ENCODE data around the gene ASPDH.

ASPDH gene

GRCh38 chr19:50513746-50514345 is at the start of gene ASPDH:
ASPDH (minus strand) TSS chr19:50513913; CDS start chr19:50513823, 90 bp downstream.
- DNase-seq (ENCODE audit: low read depth), result no peak

GRCh38 chr19:50562996-50563395 is 49.3 kb upstream of the ASPDH start:
- DNase-seq (ENCODE audit: low read depth), result no peak

DNA sequence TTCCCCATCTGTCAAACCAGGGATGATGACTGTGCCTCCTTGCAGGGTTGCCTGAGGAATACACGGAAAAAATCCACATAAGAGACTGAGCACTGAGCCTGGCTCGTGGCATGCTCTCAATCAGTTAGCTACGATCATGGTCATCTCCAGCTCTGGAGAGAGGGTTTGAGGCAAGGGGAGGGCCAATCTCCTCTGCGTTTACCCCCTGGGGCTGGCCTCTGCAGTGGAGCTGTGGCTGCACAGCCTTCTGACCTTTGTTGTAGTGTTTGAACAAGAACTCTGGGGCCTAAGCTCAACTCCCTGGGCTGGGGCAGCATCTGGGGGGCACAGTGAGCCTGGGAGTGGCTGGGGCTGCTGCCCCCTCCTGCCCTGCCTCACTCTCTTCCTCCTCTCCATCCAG is 48.6 kb upstream of the ASPDH start:
- DNase-seq (ENCODE audit: low read depth), result no peak

DNA sequence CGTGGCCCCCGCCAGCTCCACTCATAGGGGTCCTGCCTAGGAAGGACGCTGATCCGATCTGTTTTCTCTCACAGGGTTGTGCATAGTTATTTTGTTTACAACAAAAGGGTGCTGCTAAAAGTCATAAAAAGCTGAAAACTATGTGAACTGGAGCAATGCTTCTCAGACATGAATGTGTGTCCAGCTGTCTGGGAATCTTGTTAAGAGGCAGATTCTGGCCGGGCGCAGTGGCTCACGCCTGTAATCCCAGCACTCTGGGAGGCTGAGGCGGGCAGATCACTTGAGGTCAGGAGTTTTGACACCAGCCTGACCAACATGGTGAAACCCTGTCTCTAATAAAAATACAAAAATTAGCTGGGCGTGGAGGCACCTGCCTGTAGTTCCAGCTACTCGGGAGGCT is 45.9 kb upstream of the ASPDH start:
- no peak for DNase-seq (ENCODE audit: low read depth)

DNA sequence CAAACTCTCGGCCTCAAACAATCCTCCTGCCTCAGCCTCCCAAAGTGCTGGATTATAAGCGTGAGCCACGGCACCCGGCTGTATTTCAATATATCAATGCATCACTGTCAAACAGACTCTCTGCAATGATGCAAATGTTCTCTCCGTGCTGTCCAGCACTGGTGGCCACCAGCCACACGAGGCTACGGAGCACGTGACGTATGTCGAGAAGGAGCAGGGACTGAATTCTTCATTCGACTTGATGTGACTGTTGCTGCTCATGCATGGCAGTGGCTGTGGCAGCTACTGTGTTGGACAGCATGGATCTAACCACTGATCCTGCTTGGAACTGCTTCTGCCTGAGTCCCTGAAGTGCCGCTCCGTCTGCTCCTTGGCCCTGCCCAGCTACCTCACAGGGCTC is 44.7 kb upstream of the ASPDH start:
- no peak for DNase-seq (ENCODE audit: low read depth)

DNA sequence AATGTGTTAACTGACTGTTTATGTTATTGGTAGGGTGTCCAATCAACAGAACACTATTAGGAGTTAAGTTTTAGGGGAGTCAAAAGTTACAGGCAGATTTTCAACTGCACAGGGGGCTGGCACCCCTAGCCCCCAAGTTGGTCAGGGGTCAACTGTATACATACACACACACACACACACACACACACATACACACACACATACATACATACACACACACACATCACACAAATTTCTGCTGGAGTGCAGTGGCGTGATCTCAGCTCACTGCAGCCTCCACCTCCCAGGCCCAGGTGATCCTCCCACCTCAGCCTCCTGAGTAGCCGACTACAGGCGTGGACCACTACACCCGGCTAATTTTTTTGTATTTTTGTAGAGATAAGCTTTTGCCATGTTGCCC is 44.3 kb upstream of the ASPDH start:
- DNase-seq (ENCODE audit: low read depth), result no peak

- no peak for DNase-seq (ENCODE audit: low read depth)
These were observed 43.4 kb upstream of the ASPDH start for GRCh38 chr19:50557009-50557613.

GRCh38 chr19:50556282-50557008 is 42.7 kb upstream of the ASPDH start:
- DNase-seq (ENCODE audit: low read depth), result peak; percentile 66

GRCh38 chr19:50555450-50556281 is 42.0 kb upstream of the ASPDH start:
- no peak for DNase-seq (ENCODE audit: low read depth)

DNA sequence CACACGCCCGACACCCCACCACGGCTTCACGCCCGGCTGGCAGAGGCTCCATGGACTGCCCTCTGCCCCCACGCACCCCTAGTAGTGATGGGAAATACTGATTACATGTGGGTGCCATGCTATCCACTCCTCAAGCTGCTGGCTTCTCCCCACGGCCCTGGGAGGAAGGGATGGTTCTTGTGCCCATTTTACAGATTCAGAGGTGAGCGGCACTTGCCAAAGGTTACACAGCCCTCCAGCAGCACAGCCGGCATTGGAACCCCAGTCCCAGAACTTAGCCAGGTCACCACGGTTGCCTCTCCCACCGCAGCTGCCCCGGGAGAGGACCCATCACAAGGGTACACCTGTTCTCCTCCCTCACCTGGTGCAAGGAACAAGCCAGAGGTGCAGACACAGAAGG is 41.3 kb upstream of the ASPDH start:
- no peak for DNase-seq (ENCODE audit: low read depth)

DNA sequence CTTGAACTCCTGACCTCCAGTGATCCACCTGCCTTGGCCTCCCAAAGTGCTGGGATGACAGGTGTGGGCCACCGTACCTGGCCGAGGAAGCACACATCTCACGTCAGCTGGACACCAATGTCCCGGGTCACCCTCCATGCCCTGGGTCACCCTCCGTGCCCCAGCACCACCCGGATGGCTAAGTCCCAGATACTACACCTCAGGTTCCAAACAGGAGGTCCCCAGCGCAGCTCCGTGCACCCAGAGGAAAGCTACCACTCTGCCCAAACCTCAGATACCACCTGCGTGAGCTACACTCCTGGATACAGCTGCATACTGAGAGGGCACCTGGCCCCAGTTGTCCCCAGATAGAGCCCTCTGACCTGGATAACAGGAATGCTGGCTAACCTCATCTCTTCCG is 40.5 kb upstream of the ASPDH start:
- DNase-seq (ENCODE audit: low read depth), result no peak

- DNase-seq (ENCODE audit: low read depth), result no peak
These were observed 39.5 kb upstream of the ASPDH start for GRCh38 chr19:50553134-50553703.

DNA sequence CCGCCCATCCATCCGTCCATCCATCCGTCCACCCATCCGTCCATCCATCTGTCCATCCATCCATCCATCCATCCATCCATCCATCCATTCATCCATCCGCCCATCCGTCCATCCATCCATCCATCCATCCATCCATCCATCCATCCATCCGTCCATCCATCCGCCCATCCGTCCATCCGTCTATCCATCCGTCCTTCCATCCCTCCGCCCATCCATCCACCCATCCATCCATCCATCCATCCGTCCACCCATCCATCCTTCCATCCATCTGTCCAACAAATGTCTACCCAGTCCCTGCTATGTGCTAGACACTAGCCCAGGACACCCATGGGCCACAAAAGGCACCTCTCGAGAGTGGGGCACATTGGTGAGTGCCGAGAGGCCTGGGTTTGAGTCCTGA is 38.8 kb upstream of the ASPDH start:
- no peak for DNase-seq (ENCODE audit: low read depth)

- DNase-seq (ENCODE audit: low read depth), result no peak
These were observed 38.0 kb upstream of the ASPDH start for GRCh38 chr19:50551715-50552187.

DNA sequence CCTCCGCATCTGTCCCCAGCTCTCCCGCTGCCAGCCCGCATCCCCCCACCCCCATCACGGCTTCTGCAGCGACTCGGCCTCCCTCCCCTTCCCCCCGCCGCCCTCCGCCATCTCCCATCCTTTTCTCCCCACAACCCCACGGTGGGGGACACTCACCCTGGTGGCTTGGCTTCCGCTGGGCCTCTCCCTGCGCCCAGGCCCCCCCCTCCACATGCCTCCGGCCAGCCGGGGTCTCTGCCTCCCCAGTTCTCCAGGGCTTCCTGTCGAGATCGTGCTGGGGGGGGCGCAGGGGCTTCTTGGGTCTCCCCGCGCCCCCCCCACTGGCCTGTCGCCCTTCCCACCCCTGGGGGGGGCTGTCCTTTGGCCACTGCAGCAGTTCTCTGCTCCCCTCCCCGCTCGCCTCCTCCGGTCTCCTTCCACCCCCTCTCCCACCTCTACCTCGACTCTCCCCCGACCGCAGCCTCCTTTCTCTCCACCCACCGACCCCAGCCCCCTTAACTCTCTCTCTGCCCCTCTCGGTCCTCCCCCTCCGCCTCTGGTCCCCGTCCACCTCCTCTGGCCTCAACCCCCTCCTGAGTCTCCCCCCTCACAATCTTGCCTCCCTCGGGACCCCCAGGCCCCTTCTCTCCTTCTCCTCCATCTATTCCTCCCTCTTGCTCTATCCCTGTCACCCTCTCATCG is 37.5 kb upstream of the ASPDH start:
- DNase-seq (ENCODE audit: low read depth), result no peak

- DNase-seq (ENCODE audit: low read depth), result no peak
These were observed 36.9 kb upstream of the ASPDH start for GRCh38 chr19:50550594-50550966.

- no peak for DNase-seq (ENCODE audit: low read depth)
These were observed 36.3 kb upstream of the ASPDH start for GRCh38 chr19:50549927-50550593.

- no peak for DNase-seq (ENCODE audit: low read depth)
These were observed 35.6 kb upstream of the ASPDH start for GRCh38 chr19:50549059-50549926.

DNA sequence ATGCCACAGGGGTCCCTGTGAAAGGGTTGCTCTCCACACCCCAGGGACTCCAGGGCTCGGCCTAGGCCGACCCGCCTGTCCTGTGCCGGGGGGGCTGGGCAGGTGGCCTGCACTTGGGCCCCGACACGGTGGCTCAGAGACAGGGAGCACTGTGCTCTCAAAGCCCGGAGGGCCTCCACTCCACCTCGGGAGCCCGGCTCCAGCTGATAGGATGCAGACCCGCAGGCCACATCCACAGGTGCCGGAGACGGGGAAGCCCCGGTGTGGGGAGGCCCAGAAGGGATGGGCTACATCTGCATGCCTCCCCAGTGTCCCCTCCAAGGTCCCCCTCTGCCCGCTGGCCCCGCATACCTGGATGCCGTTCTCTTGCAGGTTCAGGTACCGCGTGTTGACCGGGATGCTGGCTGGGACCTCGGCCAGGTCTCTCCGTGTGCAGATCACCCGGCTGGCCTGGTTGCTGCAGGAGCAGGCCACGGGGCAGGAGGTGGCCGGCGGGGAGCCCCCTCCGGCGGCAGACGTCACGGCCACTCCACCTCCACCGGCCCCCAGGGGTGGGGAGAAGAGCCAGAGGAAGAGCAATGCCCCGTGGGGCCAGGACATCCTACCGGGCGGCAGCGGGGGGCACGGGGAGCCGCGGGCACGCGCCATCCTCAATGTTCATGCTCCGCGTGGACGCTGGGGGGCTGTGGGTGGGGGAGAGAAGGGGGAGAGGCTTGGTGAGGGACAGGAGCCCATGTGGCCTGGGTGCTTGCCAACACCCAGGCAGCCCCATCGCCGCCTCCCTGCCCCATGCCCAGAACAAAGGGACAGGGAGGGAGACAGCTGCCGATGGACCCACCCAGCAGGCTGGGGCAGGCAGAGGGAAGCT is 34.7 kb upstream of the ASPDH start:
- no peak for DNase-seq (ENCODE audit: low read depth)
